Testis (tissue), 2 donors: ENCODE data around the gene COL4A1.

Experiments used
- CTCF ChIP-seq, 3 experiments: fragments of 450-650 bp in 2 of 3; fragments of 200-600 bp in 1 of 3; sonication (generic) in 1 of 3; IDR thresholded peaks; one replicate each; pipeline ENCODE4 v1.5.1; 2016 to 2019; ENCODE audit warnings: antibody characterized with exemption in 3 of 3, mild to moderate bottlenecking in 2 of 3, moderate library complexity in 1 of 3
- POLR2A ChIP-seq: fragments of 450-650 bp; IDR thresholded peaks from one replicate; pipeline ENCODE4 v1.6.1; 2017; ENCODE audit warnings: antibody characterized with exemption, mild to moderate bottlenecking, moderate library complexity

- TF ChIP-seq CTCF (IDR thresholded peaks at IDR 0.05), result no peak
- TF ChIP-seq POLR2A, result no peak
Observed at GRCh38 chr13:110306340-110306959, 507 bp downstream of the COL4A1 start.
